Keratinocyte (primary cell): ENCODE results near the gene WEE2. TPM values are rescaled to one million over a fixed set of nuclear protein-coding genes. Genes with fewer than 3 reads are reported as not detected.

ENCODE experiments used
- DNase-seq: peaks from one replicate; pipeline ENCODE4 v3.0.0-alpha.2; 2011; ENCODE audit warnings: low read depth, missing footprints, low spot score
- FAIRE-seq: peaks from 2 replicates; lab custom pipeline; 2011; peaks lifted over from hg19 to GRCh38; lab: Jason Lieb, UNC
- H2AFZ ChIP-seq: 2 replicates; pipeline ENCODE4 v1.6.0; 2012; ENCODE audit warnings: low read length, control low read depth, inconsistent platforms; ENCODE audit not compliant: control insufficient read depth
- H3K27ac ChIP-seq: 2 replicates; pipeline ENCODE4 v1.5.1; 2011; ENCODE audit warnings: low read length; ENCODE audit not compliant: control insufficient read depth, insufficient read depth
- H3K27me3 ChIP-seq: 3 replicates; pipeline ENCODE4 v1.6.0; 2011; ENCODE audit warnings: low read length; ENCODE audit not compliant: control insufficient read depth, insufficient read depth; ENCODE audit errors: extremely low read depth
- H3K36me3 ChIP-seq, 2 experiments: 2 replicates in 1 of 2; 3 replicates in 1 of 2; pipeline ENCODE4 v1.5.1; 2011; ENCODE audit warnings: low read length in 2 of 2, mild to moderate bottlenecking in 1 of 2; ENCODE audit not compliant: control insufficient read depth in 2 of 2, insufficient read depth in 2 of 2; ENCODE audit errors: extremely low read depth in 1 of 2
- H3K4me1 ChIP-seq: 3 replicates; pipeline ENCODE4 v1.5.1; 2011; ENCODE audit warnings: low read length; ENCODE audit not compliant: control insufficient read depth, insufficient read depth; ENCODE audit errors: extremely low read depth
- H3K4me2 ChIP-seq: 3 replicates; pipeline ENCODE4 v1.6.0; 2011; ENCODE audit warnings: low read depth, low read length; ENCODE audit not compliant: control insufficient read depth, insufficient read depth; ENCODE audit errors: extremely low read depth
- H3K4me3 ChIP-seq, 3 experiments: fragments of 200-600 bp in 1 of 3; sonication (generic) in 1 of 3; 2 replicates in 2 of 3; 3 replicates in 1 of 3; pipeline ENCODE4 v1.5.1; 2011 to 2016; ENCODE audit warnings: low read length in 3 of 3, mild to moderate bottlenecking in 3 of 3, control low read depth in 2 of 3, inconsistent platforms in 1 of 3, low read depth in 1 of 3, mixed read lengths in 1 of 3, mixed run types in 1 of 3, moderate library complexity in 1 of 3; ENCODE audit not compliant: control insufficient read depth in 2 of 3, insufficient read depth in 2 of 3; ENCODE audit errors: extremely low read depth in 1 of 3
- H3K79me2 ChIP-seq: 2 replicates; pipeline ENCODE4 v1.6.0; 2012; ENCODE audit warnings: low read length; ENCODE audit not compliant: control insufficient read depth, insufficient read depth
- H3K9ac ChIP-seq: 3 replicates; pipeline ENCODE4 v1.6.0; 2011; ENCODE audit warnings: low read length; ENCODE audit not compliant: control insufficient read depth, insufficient read depth; ENCODE audit errors: extremely low read depth
- H3K9me1 ChIP-seq: 3 replicates; pipeline ENCODE4 v1.6.0; 2011; ENCODE audit warnings: low read length; ENCODE audit not compliant: control insufficient read depth, insufficient read depth; ENCODE audit errors: extremely low read depth
- H3K9me3 ChIP-seq: 2 replicates; pipeline ENCODE4 v1.5.1; 2012; ENCODE audit warnings: low read depth, low read length; ENCODE audit not compliant: control insufficient read depth
- H4K20me1 ChIP-seq: 3 replicates; pipeline ENCODE4 v1.6.0; 2011; ENCODE audit warnings: low read length; ENCODE audit not compliant: control insufficient read depth, insufficient read depth; ENCODE audit errors: extremely low read depth
- CTCF ChIP-seq, 3 experiments: IDR thresholded peaks in 1 of 3; conservative IDR thresholded peaks in 1 of 3; optimal IDR thresholded peaks in 1 of 3; 2 replicates in 2 of 3; 3 replicates in 1 of 3; pipeline versions ENCODE3 to v1.5.1; 2011; ENCODE audit warnings: low read length in 3 of 3, mild to moderate bottlenecking in 3 of 3, moderate library complexity in 2 of 3, control low read depth in 1 of 3, inconsistent platforms in 1 of 3; ENCODE audit not compliant: insufficient read depth in 2 of 3; ENCODE audit errors: extremely low read depth in 1 of 3
- EZH2 ChIP-seq: IDR thresholded peaks from one replicate; pipeline ENCODE4 v1.6.1; 2012; ENCODE audit warnings: inconsistent platforms, mild to moderate bottlenecking, low read length, moderate library complexity
- dilution Hi-C: fragments of 300-500 bp; cut with MboI; formaldehyde crosslinking; loops from one replicate; pipeline ENCODE4 v1.7.0; 2020; ENCODE audit warnings: low sequenced_read_pairs; ENCODE audit not compliant: extremely low pct_ligation_motif_present
- polyA plus RNA-seq, 5 experiments: library from polyadenylated mRNA; depleted of rRNA in 3 of 5; stranded (reverse) in 3 of 5; stranded (forward) in 1 of 5; unstranded in 1 of 5; fragments of >200 nt; gene quantifications; 1 replicate in 1 of 5; 2 replicates in 3 of 5; 3 replicates in 1 of 5; pipeline versions ENCODE4 v1.2.1 to v1.2.3, GENCODE V29; 2011 to 2012; ENCODE audit warnings: missing spikeins in 2 of 5, low read depth in 1 of 5, low replicate concordance in 1 of 5

WEE2 gene
- polyA plus RNA-seq, 1 donor (not counting 4 experiments of a cell fraction or from before 2014, with no cell fraction given) = not detected

- FAIRE-seq (no peak), DNase-seq (no peak)
- Histone ChIP-seq H3K9me1 (no peaks in the 10 kb centered on the region), H3K9ac (no peak overlapping the region), H3K27ac (no peak overlapping the region), H2AFZ (no peak overlapping the region), H3K36me3 (peaks cover 0 to 2% of the 10 kb centered on the region in 2 experiments), H3K4me2 (no peak overlapping the region), H3K4me1 (peaks cover 9% of the 10 kb centered on the region), H3K9me3 (no peaks in the 10 kb centered on the region), H4K20me1 (no peaks in the 10 kb centered on the region), H3K27me3 (no peaks in the 10 kb centered on the region), H3K79me2 (no peaks in the 10 kb centered on the region), H3K4me3 (no peak overlapping the region)
- dilution Hi-C loops = no loop called here
- TF ChIP-seq EZH2 = no peak
- TF ChIP-seq CTCF (optimal IDR thresholded peaks at IDR 0.05 in 1 of 3, IDR thresholded peaks at IDR 0.05 in 1 of 3, conservative IDR thresholded peaks at IDR 0.05 in 1 of 3; ENCODE audit: extremely low read depth in 1 of 3, insufficient read depth in 2 of 3, low read length in 3 of 3) = no peak
Measured at GRCh38 chr7:141679014-141679413, 29.1 kb upstream of the WEE2 start.

GRCh38 chr7:141685285-141686023 lies 22.7 kb upstream of the WEE2 start:
- TF ChIP-seq CTCF (optimal IDR thresholded peaks at IDR 0.05 in 1 of 3, IDR thresholded peaks at IDR 0.05 in 1 of 3, conservative IDR thresholded peaks at IDR 0.05 in 1 of 3; ENCODE audit: extremely low read depth in 1 of 3, insufficient read depth in 2 of 3, low read length in 3 of 3) (no peak), EZH2 (no peak)
- H3K4me1 ChIP-seq = no peaks in the 10 kb centered on the region
- DNase-seq (no peak), FAIRE-seq (no peak)
- H4K20me1 ChIP-seq = no peaks in the 10 kb centered on the region
- no peak overlapping the region for H3K9ac ChIP-seq
- no peaks in the 10 kb centered on the region for H3K9me3 ChIP-seq
- no peak overlapping the region for H3K4me2 ChIP-seq
- no peak overlapping the region for H2AFZ ChIP-seq
- no peaks in the 10 kb centered on the region for H3K9me1 ChIP-seq
- H3K27ac ChIP-seq = no peak overlapping the region
- no peaks in the 10 kb centered on the region for H3K79me2 ChIP-seq
- H3K27me3 ChIP-seq = no peaks in the 10 kb centered on the region
- dilution Hi-C loops = no loop called here
- H3K36me3 ChIP-seq = peaks cover 4 to 5% of the 10 kb centered on the region in 2 experiments
- no peak overlapping the region for H3K4me3 ChIP-seq
